Ishikawa (cell line): Measurements from ENCODE around the gene KIF20B.

Experiments used
- CEBPB ChIP-seq: IDR thresholded peaks from 2 replicates; pipeline ENCODE4 v1.6.1; 2012
- CREB1 ChIP-seq: IDR thresholded peaks from 2 replicates; pipeline ENCODE4 v1.6.1; 2012; ENCODE audit warnings: low read depth
- EGR1 ChIP-seq: IDR thresholded peaks from 2 replicates; pipeline ENCODE4 v1.6.1; 2012
- EP300 ChIP-seq: IDR thresholded peaks from 2 replicates; pipeline ENCODE4 v1.6.1; 2012; ENCODE audit warnings: borderline replicate concordance
- FOXM1 ChIP-seq: IDR thresholded peaks from 2 replicates; pipeline ENCODE4 v1.6.1; 2012; ENCODE audit warnings: low read depth, borderline replicate concordance
- MAX ChIP-seq: IDR thresholded peaks from 2 replicates; pipeline ENCODE4 v1.6.1; 2012
- NFIC ChIP-seq: IDR thresholded peaks from 2 replicates; pipeline ENCODE4 v1.6.1; 2012
- RAD21 ChIP-seq: IDR thresholded peaks from 2 replicates; pipeline ENCODE4 v1.6.1; 2012; ENCODE audit warnings: low read depth
- REST ChIP-seq: IDR thresholded peaks from 2 replicates; pipeline ENCODE4 v1.6.1; 2012; ENCODE audit warnings: low read depth, mild to moderate bottlenecking
- TAF1 ChIP-seq: IDR thresholded peaks from 2 replicates; pipeline ENCODE4 v1.6.1; 2012; ENCODE audit warnings: low read depth, mild to moderate bottlenecking
- TCF12 ChIP-seq: IDR thresholded peaks from 2 replicates; pipeline ENCODE4 v1.6.1; 2012; ENCODE audit warnings: low read depth
- TEAD4 ChIP-seq: IDR thresholded peaks from 2 replicates; pipeline ENCODE4 v1.6.1; 2012
- USF1 ChIP-seq: IDR thresholded peaks from 2 replicates; pipeline ENCODE4 v1.6.1; 2012
- YY1 ChIP-seq: IDR thresholded peaks from 2 replicates; pipeline ENCODE4 v1.6.1; 2012; ENCODE audit warnings: low read depth
- ZBTB7A ChIP-seq: IDR thresholded peaks from 2 replicates; pipeline ENCODE4 v1.6.1; 2012; ENCODE audit warnings: low read depth

Gene KIF20B

GRCh38 chr10:89782470-89782869, 81.1 kb downstream of the KIF20B start:
- TF ChIP-seq REST, result no peak
- TF ChIP-seq EGR1, result no peak
- no peak for TF ChIP-seq MAX
- TF ChIP-seq CEBPB, result no peak
- TF ChIP-seq YY1, result no peak
- no peak for TF ChIP-seq TAF1
- TF ChIP-seq CREB1, result no peak
- no peak for TF ChIP-seq EP300
- no peak for TF ChIP-seq FOXM1
- no peak for TF ChIP-seq NFIC
- no peak for TF ChIP-seq USF1
- TF ChIP-seq TEAD4, result no peak
- no peak for TF ChIP-seq ZBTB7A
- TF ChIP-seq TCF12, result no peak

- TF ChIP-seq NFIC (no peak), RAD21 (no peak), USF1 (no peak), CEBPB (no peak), EGR1 (no peak), TAF1 (no peak), MAX (no peak), EP300 (no peak), YY1 (no peak), ZBTB7A (no peak), CREB1 (no peak), TCF12 (no peak), TEAD4 (no peak)
These were observed 82.0 kb downstream of the KIF20B start for GRCh38 chr10:89783406-89783805.

GRCh38 chr10:89785095-89785494, 83.7 kb downstream of the KIF20B start:
- no peak for TF ChIP-seq CEBPB
- no peak for TF ChIP-seq CREB1
- no peak for TF ChIP-seq EGR1
- TF ChIP-seq EP300, result no peak
- TF ChIP-seq NFIC, result no peak
- no peak for TF ChIP-seq TEAD4
- no peak for TF ChIP-seq USF1
- TF ChIP-seq MAX, result no peak
- no peak for TF ChIP-seq YY1
- TF ChIP-seq FOXM1, result no peak
- no peak for TF ChIP-seq REST
- TF ChIP-seq TCF12, result no peak
- no peak for TF ChIP-seq RAD21
- no peak for TF ChIP-seq ZBTB7A
- no peak for TF ChIP-seq TAF1

- no peak for TF ChIP-seq TAF1
These were observed 87.9 kb downstream of the KIF20B start for GRCh38 chr10:89789188-89789877.

GRCh38 chr10:89792187-89792586, 90.8 kb downstream of the KIF20B start:
- TF ChIP-seq CEBPB (no peak), NFIC (no peak), USF1 (no peak), TCF12 (no peak), TEAD4 (no peak), TAF1 (no peak), EGR1 (no peak), MAX (no peak), EP300 (no peak), RAD21 (no peak), FOXM1 (no peak), REST (no peak)
